Stomach (tissue), 9 donors: ENCODE data around the gene DGCR2. TPM values are rescaled to one million over a fixed set of nuclear protein-coding genes. Genes with fewer than 3 reads are reported as not detected.

ENCODE experiments used
- DNase-seq, 2 donors: peaks; one replicate each; pipeline versions ENCODE4 v3.0.0 to v3.0.0-alpha.2; 2013 to 2019
- H3K27ac ChIP-seq, 5 donors: fragments of 200-600 bp in 4 of 5; sonication (generic) in 4 of 5; one replicate each; pipeline ENCODE4 v1.5.1; 2013 to 2019; ENCODE audit warnings: mild to moderate bottlenecking in 1 of 5, moderate library complexity in 1 of 5
- H3K27me3 ChIP-seq, 3 donors: fragments of 200-600 bp; sonication (generic); one replicate each; pipeline ENCODE4 v1.5.1; 2017 to 2019; ENCODE audit warnings: mixed run types in 1 of 3
- H3K36me3 ChIP-seq, 4 donors: fragments of 200-600 bp; sonication (generic); 1 replicate in 3 of 4; 2 replicates in 1 of 4; pipeline ENCODE4 v1.5.1; 2016 to 2019
- H3K4me1 ChIP-seq, 4 donors: fragments of 200-600 bp; sonication (generic); one replicate each; pipeline ENCODE4 v1.5.1; 2016 to 2019
- H3K4me3 ChIP-seq, 4 donors: fragments of 200-600 bp; sonication (generic) in 3 of 4; one replicate each; pipeline ENCODE4 v1.5.1; 2016 to 2019; ENCODE audit warnings: mild to moderate bottlenecking in 1 of 4
- H3K9me3 ChIP-seq, 4 donors: fragments of 200-600 bp; sonication (generic); one replicate each; pipeline ENCODE4 v1.5.1; 2016 to 2019
- EP300 ChIP-seq: sonication (generic); formaldehyde crosslinking; IDR thresholded peaks from one replicate; pipeline ENCODE4 v1.6.1; 2017; ENCODE audit warnings: antibody characterized with exemption
- POLR2A ChIP-seq, 4 donors: fragments of 450-650 bp; IDR thresholded peaks; one replicate each; pipeline ENCODE4 v1.6.1; 2016; ENCODE audit warnings: antibody characterized with exemption in 4 of 4, control low read depth in 2 of 4, mild to moderate bottlenecking in 1 of 4, moderate library complexity in 1 of 4
- POLR2AphosphoS5 ChIP-seq, 3 donors: sonication (generic); formaldehyde crosslinking; IDR thresholded peaks; one replicate each; pipeline ENCODE4 v1.6.1; 2016; ENCODE audit warnings: antibody characterized with exemption in 3 of 3
- WGBS, 5 donors: extraction: QIAGEN DNeasy Blood & Tissue Kit in 3 of 5; methylation state at CpG; one replicate each; pipeline versions ENCODE4 v1.1.5 to v1.1.7; 2013 to 2018; 5-methylcytosine and 5-hydroxymethylcytosine counted together
- intact Hi-C: fragments of 100-400 bp; cut with DNase I; formaldehyde crosslinking; loops from one replicate; pipeline ENCODE4 v1.15.1; 2023; ENCODE audit warnings: low total_unique reads
- polyA plus RNA-seq, 3 donors: library from polyadenylated mRNA; stranded (reverse); fragments of 200-250 nt; gene quantifications; one replicate each; pipeline ENCODE4 v1.2.3, GENCODE V29; 2013
- total RNA-seq, 5 donors: library from RNA; depleted of rRNA; stranded (reverse); fragments of >200 nt; gene quantifications; one replicate each; pipeline versions ENCODE4 v1.1.0 to v1.2.3, GENCODE V29; 2014 to 2016
- TF ChIP-seq, protein P1 (sequence below), 7 experiments: fragments of 450-650 bp in 4 of 7; fragments of 200-600 bp in 3 of 7; sonication (generic) in 3 of 7; IDR thresholded peaks; one replicate each; pipeline ENCODE4 v1.5.1; 2016 to 2019; ENCODE audit warnings: antibody characterized with exemption in 7 of 7, control low read depth in 2 of 7, mild to moderate bottlenecking in 1 of 7
- donor health status: healthy with polysubstance abuse.
- donor health status: Bipolar disorder and iron deficiency.
- donor health status: healthy.

Gene DGCR2
- total and polyA plus RNA-seq, 8 donors, result 5.0 to 75.3 (median 35.6) TPM

DNA sequence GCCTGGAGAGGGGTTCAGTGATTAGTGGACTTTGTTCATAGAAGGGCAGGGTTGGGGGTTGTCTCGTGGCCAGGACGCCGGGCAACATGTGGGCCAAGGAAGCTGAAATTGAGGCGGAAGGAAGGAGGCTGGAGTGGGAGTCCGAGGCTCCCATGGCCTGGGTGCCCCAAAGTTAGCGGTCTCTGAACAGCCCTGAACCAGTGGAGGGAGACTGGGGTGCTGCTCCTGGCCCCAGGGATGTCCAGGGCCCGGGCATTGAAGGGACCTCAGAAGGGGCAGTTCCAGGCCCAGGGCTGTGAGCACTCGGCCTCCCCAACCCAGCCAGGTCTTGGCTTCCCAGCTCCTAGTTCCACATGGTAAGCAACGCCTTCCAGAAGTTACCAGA is 126.9 kb downstream of the DGCR2 start:
- DNase-seq, result no peak
- H3K4me3 ChIP-seq, result no peak overlapping the region
- TF ChIP-seq POLR2A (IDR thresholded peaks at IDR 0.05), result no peak
- TF ChIP-seq EP300, result no peak
- TF ChIP-seq, protein P1, sequence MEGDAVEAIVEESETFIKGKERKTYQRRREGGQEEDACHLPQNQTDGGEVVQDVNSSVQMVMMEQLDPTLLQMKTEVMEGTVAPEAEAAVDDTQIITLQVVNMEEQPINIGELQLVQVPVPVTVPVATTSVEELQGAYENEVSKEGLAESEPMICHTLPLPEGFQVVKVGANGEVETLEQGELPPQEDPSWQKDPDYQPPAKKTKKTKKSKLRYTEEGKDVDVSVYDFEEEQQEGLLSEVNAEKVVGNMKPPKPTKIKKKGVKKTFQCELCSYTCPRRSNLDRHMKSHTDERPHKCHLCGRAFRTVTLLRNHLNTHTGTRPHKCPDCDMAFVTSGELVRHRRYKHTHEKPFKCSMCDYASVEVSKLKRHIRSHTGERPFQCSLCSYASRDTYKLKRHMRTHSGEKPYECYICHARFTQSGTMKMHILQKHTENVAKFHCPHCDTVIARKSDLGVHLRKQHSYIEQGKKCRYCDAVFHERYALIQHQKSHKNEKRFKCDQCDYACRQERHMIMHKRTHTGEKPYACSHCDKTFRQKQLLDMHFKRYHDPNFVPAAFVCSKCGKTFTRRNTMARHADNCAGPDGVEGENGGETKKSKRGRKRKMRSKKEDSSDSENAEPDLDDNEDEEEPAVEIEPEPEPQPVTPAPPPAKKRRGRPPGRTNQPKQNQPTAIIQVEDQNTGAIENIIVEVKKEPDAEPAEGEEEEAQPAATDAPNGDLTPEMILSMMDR (IDR thresholded peaks at IDR 0.05), result no peak
- no peak for TF ChIP-seq POLR2AphosphoS5 (IDR thresholded peaks at IDR 0.05)
- no peak overlapping the region for H3K27ac ChIP-seq
- H3K9me3 ChIP-seq, result no peaks in the 10 kb centered on the region
- H3K27me3 ChIP-seq, result peaks cover 0 to 88% (median 11%) of the 10 kb centered on the region in 3 donors
- intact Hi-C loops, result no loop called here
- H3K4me1 ChIP-seq, result no peaks in the 10 kb centered on the region
- WGBS, 5 donors, result 77 to 84% (median 83%) methylated on average over 8 to 9 of the region's 9 CpGs
- no peaks in the 10 kb centered on the region for H3K36me3 ChIP-seq

GRCh38 chr22:18994701-18995326 is 127.4 kb downstream of the DGCR2 start:
- H3K4me1 ChIP-seq, result no peaks in the 10 kb centered on the region
- no peaks in the 10 kb centered on the region for H3K9me3 ChIP-seq
- no peaks in the 10 kb centered on the region for H3K36me3 ChIP-seq
- DNase-seq, result peak in 1 of 2 donors; percentile 27
- intact Hi-C loops, result no loop called here
- H3K27me3 ChIP-seq, result peaks cover 0 to 90% (median 11%) of the 10 kb centered on the region in 3 donors
- H3K27ac ChIP-seq, result no peak overlapping the region
- WGBS, 5 donors, result 31 to 48% (median 34%) methylated on average over 13 to 15 of the region's 15 CpGs
- no peak overlapping the region for H3K4me3 ChIP-seq
- TF ChIP-seq EP300 (no peak), POLR2A (IDR thresholded peaks at IDR 0.05) (no peak), POLR2AphosphoS5 (IDR thresholded peaks at IDR 0.05) (no peak)
- TF ChIP-seq, protein P1 (IDR thresholded peaks at IDR 0.05), result no peak

- Histone ChIP-seq H3K27me3 (peaks cover 0 to 86% (median 11%) of the 10 kb centered on the region in 3 donors), H3K36me3 (no peaks in the 10 kb centered on the region), H3K27ac (no peak overlapping the region), H3K4me1 (no peaks in the 10 kb centered on the region), H3K9me3 (no peaks in the 10 kb centered on the region), H3K4me3 (no peak overlapping the region)
- no peak for DNase-seq
- WGBS, 5 donors, result 72 to 84% (median 76%) methylated on average over 13 to 17 of the region's 17 CpGs
- TF ChIP-seq EP300 (no peak), POLR2A (IDR thresholded peaks at IDR 0.05) (no peak), POLR2AphosphoS5 (IDR thresholded peaks at IDR 0.05) (no peak)
- TF ChIP-seq, protein P1 (IDR thresholded peaks at IDR 0.05), result no peak
- intact Hi-C loops, result no loop called here
Observed at GRCh38 chr22:18994056-18994455, 128.2 kb downstream of the DGCR2 start.

DNA sequence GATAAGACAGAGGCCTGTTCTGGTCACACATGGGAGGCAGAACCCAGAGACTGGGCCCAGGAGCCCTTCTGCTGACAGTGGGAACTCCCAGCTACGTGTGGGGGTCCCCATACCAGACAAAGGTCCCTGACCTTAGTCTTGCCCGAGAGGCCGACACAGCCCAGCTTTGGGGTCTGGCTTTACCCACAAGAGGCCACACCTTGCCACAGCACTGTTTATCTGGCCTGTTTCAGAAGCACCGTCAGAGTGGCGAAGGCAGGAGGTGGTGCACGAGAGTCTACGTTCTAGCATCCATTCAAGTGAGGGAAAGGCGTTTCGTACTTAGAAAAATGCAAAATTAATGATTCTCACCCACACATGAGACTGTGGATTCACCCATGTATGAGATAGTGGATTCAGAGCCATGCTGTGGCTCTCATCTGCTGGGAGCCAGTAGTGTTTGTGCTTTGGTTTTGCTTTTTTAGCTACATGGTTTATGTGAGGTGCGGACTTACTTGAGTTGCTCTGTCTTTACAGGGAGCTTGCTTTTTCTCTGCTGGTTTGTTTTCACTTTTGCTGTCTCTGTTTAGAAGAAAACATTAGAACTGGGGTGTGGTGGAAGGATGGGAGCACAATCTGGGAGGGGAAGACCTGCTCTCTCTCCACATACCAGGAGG is 129.5 kb downstream of the DGCR2 start:
- intact Hi-C loops, result no loop called here
- no peaks in the 10 kb centered on the region for H3K9me3 ChIP-seq
- H3K36me3 ChIP-seq, result no peaks in the 10 kb centered on the region
- peaks cover 0 to 77% (median 11%) of the 10 kb centered on the region in 3 donors for H3K27me3 ChIP-seq
- 86 to 91% (median 87%) methylated on average over 10 of the region's 10 CpGs for WGBS, 5 donors
- no peak for DNase-seq
- no peak overlapping the region for H3K27ac ChIP-seq
- TF ChIP-seq POLR2AphosphoS5 (IDR thresholded peaks at IDR 0.05), result no peak
- TF ChIP-seq, protein P1 (IDR thresholded peaks at IDR 0.05), result no peak
- TF ChIP-seq POLR2A (IDR thresholded peaks at IDR 0.05), result no peak
- no peak for TF ChIP-seq EP300
- no peaks in the 10 kb centered on the region for H3K4me1 ChIP-seq
- H3K4me3 ChIP-seq, result no peak overlapping the region
